T-cell (primary cell): ENCODE data around the gene NDUFA7. TPM values are rescaled to one million over a fixed set of nuclear protein-coding genes. Genes with fewer than 3 reads are reported as not detected.

Source experiments
- ATAC-seq, 4 experiments: fragments of 200-7000 bp in 3 of 4; fragments of 150-1000 bp in 1 of 4; cut with Tn5 transposase; replicated peaks in 1 of 4; 1 replicate in 3 of 4; 2 replicates in 1 of 4; pipeline ENCODE4 v1.10.0; 2021; ENCODE audit warnings: moderate library complexity in 3 of 4, mild to moderate bottlenecking in 2 of 4, moderate number of reproducible peaks in 1 of 4
- CTCF ChIA-PET, 2 donors: fragments of 300-600 bp; sonication (Branson Sonifier 250); formaldehyde crosslinking; loops; one replicate each; lab custom pipeline; 2022; ENCODE audit warnings: antibody characterized with exemption in 2 of 2; lab: Charles Lee
- POLR2A ChIA-PET, 2 donors: fragments of 300-600 bp; sonication (Branson Sonifier 250); formaldehyde crosslinking; loops; one replicate each; lab custom pipeline; 2022; ENCODE audit warnings: antibody characterized with exemption in 2 of 2; lab: Charles Lee
- DNase-seq, 35 experiments: peaks; one replicate each; pipeline versions ENCODE4 v3.0.0 to v3.0.0-alpha.2; 2013 to 2023
- H3K27ac ChIP-seq: one replicate; pipeline ENCODE4 v1.5.1; 2013; ENCODE audit warnings: low read length
- H3K27me3 ChIP-seq, 2 experiments: replicated peaks in 1 of 2; 1 replicate in 1 of 2; 2 replicates in 1 of 2; pipeline versions ENCODE4 v1.6.1 to v1.7.0; 2013; ENCODE audit warnings: low read length in 1 of 2, mixed read lengths in 1 of 2; ENCODE audit not compliant: control insufficient read depth in 2 of 2, insufficient read depth in 2 of 2; ENCODE audit errors: extremely low read depth in 1 of 2
- H3K36me3 ChIP-seq, 2 donors: 1 replicate in 1 of 2; 2 replicates in 1 of 2; pipeline versions ENCODE4 v1.6.1 to v1.7.0; 2013; ENCODE audit warnings: low read length in 1 of 2; ENCODE audit not compliant: control insufficient read depth in 2 of 2, insufficient read depth in 1 of 2; ENCODE audit errors: extremely low read depth in 1 of 2
- H3K4me1 ChIP-seq, 2 experiments: 1 replicate in 1 of 2; 2 replicates in 1 of 2; pipeline versions ENCODE4 v1.6.1 to v1.7.0; 2013; ENCODE audit warnings: low read length in 2 of 2, mixed read lengths in 1 of 2; ENCODE audit not compliant: insufficient read depth in 2 of 2, control insufficient read depth in 1 of 2; ENCODE audit errors: extremely low read depth in 1 of 2
- H3K4me3 ChIP-seq, 2 donors: 1 replicate in 1 of 2; 2 replicates in 1 of 2; pipeline versions ENCODE4 v1.5.1 to v1.7.0; 2013; ENCODE audit warnings: mild to moderate bottlenecking in 2 of 2, low read length in 1 of 2, moderate library complexity in 1 of 2; ENCODE audit not compliant: control insufficient read depth in 1 of 2; ENCODE audit errors: extremely low read depth in 1 of 2
- H3K9me3 ChIP-seq: 2 replicates; pipeline ENCODE4 v1.7.0; 2013
- H3K27ac Mint-ChIP-seq, 2 donors: one replicate each; pipeline ENCODE4 v1.8.0; 2020 to 2021; ENCODE audit warnings: mild to moderate bottlenecking in 2 of 2, mixed read lengths in 2 of 2
- H3K27me3 Mint-ChIP-seq, 2 donors: one replicate each; pipeline ENCODE4 v1.8.0; 2021 to 2022; ENCODE audit warnings: mixed read lengths in 2 of 2
- H3K36me3 Mint-ChIP-seq: one replicate; pipeline ENCODE4 v1.8.0; 2021; ENCODE audit warnings: mixed read lengths
- H3K4me1 Mint-ChIP-seq, 3 donors: one replicate each; pipeline ENCODE4 v1.8.0; 2020 to 2022; ENCODE audit warnings: mixed read lengths in 3 of 3, mild to moderate bottlenecking in 1 of 3
- H3K4me3 Mint-ChIP-seq, 3 donors: one replicate each; pipeline ENCODE4 v1.8.0; 2020 to 2022; ENCODE audit warnings: mild to moderate bottlenecking in 3 of 3, mixed read lengths in 3 of 3, moderate library complexity in 3 of 3
- H3K9me3 Mint-ChIP-seq, 3 donors: one replicate each; pipeline ENCODE4 v1.8.0; 2020 to 2022; ENCODE audit warnings: mixed read lengths in 3 of 3
- WGBS: methylation state at CpG from one replicate; pipeline ENCODE4 v1.1.5; 2013; ENCODE audit warnings: missing lambda C conversion rate; ENCODE audit not compliant: insufficient coverage; 5-methylcytosine and 5-hydroxymethylcytosine counted together
- total RNA-seq, 35 experiments: library from RNA in 6 of 35; stranded (reverse) in 6 of 35; fragments of 120-200 nt in 1 of 35; gene quantifications; one replicate each; pipeline versions ENCODE4 v1.2.1 to v1.2.4 and lab custom pipeline; 2013 to 2026

The NDUFA7 gene
- total RNA-seq, 5 donors from 2014 or later (not counting 1 experiment from before 2014, with no cell fraction given): 24.5 to 44.7 (median 32.8) TPM

DNA sequence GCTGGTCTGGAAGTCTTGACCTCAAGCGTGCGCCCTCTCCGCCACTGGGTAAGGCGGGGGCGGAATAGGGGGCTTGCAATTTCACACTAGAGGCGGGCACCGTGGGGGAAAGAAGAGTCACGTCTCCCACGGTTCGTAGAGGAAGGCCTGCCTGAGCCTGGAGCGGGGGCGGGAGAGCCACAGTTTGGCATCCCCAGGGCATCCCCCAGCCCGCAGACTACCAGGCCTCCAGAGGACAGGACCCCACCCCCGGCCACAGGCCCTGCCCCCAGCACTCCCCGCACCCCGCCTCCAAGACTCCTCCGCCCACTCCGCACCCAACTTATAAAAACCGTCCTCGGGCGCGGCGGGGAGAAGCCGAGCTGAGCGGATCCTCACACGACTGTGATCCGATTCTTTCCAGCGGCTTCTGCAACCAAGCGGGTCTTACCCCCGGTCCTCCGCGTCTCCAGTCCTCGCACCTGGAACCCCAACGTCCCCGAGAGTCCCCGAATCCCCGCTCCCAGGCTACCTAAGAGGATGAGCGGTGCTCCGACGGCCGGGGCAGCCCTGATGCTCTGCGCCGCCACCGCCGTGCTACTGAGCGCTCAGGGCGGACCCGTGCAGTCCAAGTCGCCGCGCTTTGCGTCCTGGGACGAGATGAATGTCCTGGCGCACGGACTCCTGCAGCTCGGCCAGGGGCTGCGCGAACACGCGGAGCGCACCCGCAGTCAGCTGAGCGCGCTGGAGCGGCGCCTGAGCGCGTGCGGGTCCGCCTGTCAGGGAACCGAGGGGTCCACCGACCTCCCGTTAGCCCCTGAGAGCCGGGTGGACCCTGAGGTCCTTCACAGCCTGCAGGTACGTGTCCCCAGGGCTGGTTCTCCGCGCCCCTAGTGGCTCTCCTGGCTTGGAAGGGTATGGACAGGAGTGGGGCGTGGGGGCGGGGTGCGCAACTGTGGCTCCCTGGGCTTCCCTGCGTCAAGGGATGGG is 42.9 kb upstream of the NDUFA7 start, which contains the start of gene ANGPTL4:
Gene ANGPTL4, plus strand, starts transcription at position 353 of the 969 bp plus-strand sequence. Its CDS starts 167 bp downstream, at position 520.
- Histone ChIP-seq H3K36me3 (no peaks in the 10 kb centered on the region), H3K4me1 (peaks cover 2 to 21% of the 10 kb centered on the region in 2 experiments), H3K27me3 (peaks cover 0 to 90% of the 10 kb centered on the region in 2 experiments), H3K4me3 (peak within 1 kb of the TSS; percentile 10 to 52), H3K9me3 (no peaks in the 10 kb centered on the region), H3K27ac (no peak within 1 kb of the TSS)
- WGBS: 3% methylated on average over 67 of the region's 81 CpGs
- Mint-ChIP-seq H3K9me3 (no peaks in the 10 kb centered on the region), H3K27me3 (peaks cover 30 to 56% of the 10 kb centered on the region in 2 donors), H3K4me1 (peaks cover 6 to 15% (median 12%) of the 10 kb centered on the region in 3 donors), H3K27ac (peak within 1 kb of the TSS in 1 of 2 donors; percentile 41), H3K36me3 (no peaks in the 10 kb centered on the region), H3K4me3 (peak within 1 kb of the TSS; percentile 71 to 87 (median 79))
- ChIA-PET CTCF (no interaction called here), POLR2A (no interaction called here)
- ATAC-seq (peak; percentile 76 to 88 (median 84)), DNase-seq (peak in 27 of 35 experiments; percentile 5 to 53 (median 28))

DNA sequence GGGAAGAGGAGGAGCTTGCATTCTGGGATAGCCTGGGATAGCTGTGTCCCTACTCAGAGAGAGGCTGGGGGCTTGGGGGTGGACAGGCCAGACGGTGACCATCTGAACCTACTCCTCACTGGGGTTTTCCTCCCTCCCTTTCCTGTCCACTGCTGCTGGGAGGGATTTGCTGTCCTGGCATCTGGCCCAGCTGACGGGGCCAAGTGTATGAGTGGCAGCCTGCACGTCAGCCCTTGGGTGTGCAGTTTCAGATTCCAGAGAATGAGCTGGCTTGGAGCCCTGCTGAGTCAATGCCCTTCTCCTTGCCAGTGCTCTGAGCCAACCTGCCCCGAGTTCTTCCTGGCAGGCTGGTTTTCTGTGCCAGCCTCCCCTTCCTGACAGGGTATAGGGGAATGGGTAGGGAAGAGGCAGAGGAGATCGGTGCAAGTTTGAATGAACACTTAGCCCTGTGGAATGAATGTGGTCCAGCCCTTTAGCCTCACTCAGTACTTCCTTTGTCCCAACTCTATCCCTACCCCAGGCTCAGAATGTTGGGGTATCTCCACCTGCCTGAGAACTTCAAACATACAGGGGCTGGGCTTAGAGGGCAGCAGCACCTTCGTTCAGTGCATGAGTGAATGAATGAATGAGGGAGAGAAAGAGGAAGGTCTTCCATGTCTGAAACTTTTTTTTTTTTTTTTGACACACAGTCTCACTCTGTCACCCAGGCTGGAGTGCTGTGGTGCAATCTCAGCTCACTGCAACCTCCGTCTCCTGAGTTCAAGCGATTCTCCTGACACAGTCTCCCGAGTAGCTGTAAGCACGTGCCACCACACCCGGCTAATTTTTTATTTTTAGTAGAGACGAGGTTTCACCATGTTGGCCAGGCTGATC is 41.0 kb upstream of the NDUFA7 start:
- Histone ChIP-seq H3K36me3 (no peaks in the 10 kb centered on the region), H3K4me3 (no peak overlapping the region), H3K9me3 (no peaks in the 10 kb centered on the region), H3K4me1 (peaks cover 2 to 18% of the 10 kb centered on the region in 2 experiments), H3K27ac (no peak overlapping the region), H3K27me3 (peaks cover 0 to 74% of the 10 kb centered on the region in 2 experiments)
- DNase-seq: no peak
- Mint-ChIP-seq H3K36me3 (no peaks in the 10 kb centered on the region), H3K4me1 (peaks cover 6 to 12% (median 12%) of the 10 kb centered on the region in 3 donors), H3K9me3 (no peaks in the 10 kb centered on the region), H3K4me3 (peak overlapping the region in 1 of 3 donors; percentile 87), H3K27me3 (peaks cover 21 to 39% of the 10 kb centered on the region in 2 donors), H3K27ac (peak overlapping the region in 1 of 2 donors; percentile 12)
- no peak for ATAC-seq
- POLR2A ChIA-PET: no interaction called here
- 63% methylated on average over 8 of the region's 12 CpGs for WGBS
- CTCF ChIA-PET: no interaction called here

DNA sequence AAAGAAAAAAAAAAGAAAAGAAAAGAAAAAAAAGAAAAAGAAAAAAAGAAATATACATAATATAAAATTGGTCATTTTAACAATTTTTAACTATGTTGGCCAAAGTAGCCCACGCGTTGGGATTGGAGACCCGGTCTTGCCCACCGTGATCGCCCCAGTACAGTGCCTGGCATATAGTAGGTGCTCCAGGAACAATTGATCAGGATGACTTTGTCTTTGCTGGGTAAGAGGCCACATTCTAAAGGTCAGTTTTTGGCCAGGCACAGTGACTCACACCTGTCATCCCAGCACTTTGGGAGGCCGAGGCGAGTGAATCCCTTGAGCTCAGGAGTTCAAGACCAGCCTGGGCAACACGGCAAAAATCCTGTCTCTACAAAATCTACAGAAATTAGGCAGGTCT is 39.0 kb upstream of the NDUFA7 start:
- Mint-ChIP-seq H3K27me3 (peaks cover 12 to 23% of the 10 kb centered on the region in 2 donors), H3K9me3 (no peaks in the 10 kb centered on the region), H3K27ac (no peak overlapping the region), H3K36me3 (no peaks in the 10 kb centered on the region), H3K4me3 (no peak overlapping the region), H3K4me1 (peaks cover 6 to 12% (median 12%) of the 10 kb centered on the region in 3 donors)
- H3K4me1 ChIP-seq: peaks cover 2 to 18% of the 10 kb centered on the region in 2 experiments
- 77% methylated on average over 5 of the region's 8 CpGs for WGBS
- no peak overlapping the region for H3K4me3 ChIP-seq
- H3K27ac ChIP-seq: no peak overlapping the region
- DNase-seq (no peak), ATAC-seq (no peak)
- H3K36me3 ChIP-seq: no peaks in the 10 kb centered on the region
- H3K27me3 ChIP-seq: peaks cover 0 to 58% of the 10 kb centered on the region in 2 experiments
- CTCF ChIA-PET: no interaction called here
- POLR2A ChIA-PET: no interaction called here
- H3K9me3 ChIP-seq: no peaks in the 10 kb centered on the region

DNA sequence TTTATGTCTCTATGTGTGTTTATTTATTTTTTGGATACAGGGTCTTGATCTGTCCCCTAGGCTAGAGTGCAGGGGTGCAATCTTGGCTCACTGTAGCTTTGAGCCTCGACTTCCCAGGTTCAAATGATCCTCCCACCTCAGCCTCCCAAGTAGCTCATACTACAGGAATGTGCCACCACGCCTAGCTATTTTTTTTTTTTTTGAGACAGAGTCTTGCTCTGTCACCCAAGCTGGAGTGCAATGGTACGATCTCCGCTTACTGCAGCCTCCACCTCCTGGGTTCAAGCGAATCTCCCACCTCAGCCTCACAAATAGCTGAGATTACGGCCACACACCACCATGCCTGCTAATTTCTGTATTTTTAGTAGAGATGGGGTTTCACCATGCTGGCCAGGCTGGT is 37.8 kb upstream of the NDUFA7 start:
- no CpG with 5 or more reads among the region's 6 CpGs for WGBS
- Histone ChIP-seq H3K36me3 (no peaks in the 10 kb centered on the region), H3K27me3 (peaks cover 0 to 50% of the 10 kb centered on the region in 2 experiments), H3K4me1 (peaks cover 2 to 13% of the 10 kb centered on the region in 2 experiments), H3K4me3 (no peak overlapping the region), H3K27ac (no peak overlapping the region), H3K9me3 (no peaks in the 10 kb centered on the region)
- Mint-ChIP-seq H3K9me3 (no peaks in the 10 kb centered on the region), H3K27me3 (peaks cover 13 to 17% of the 10 kb centered on the region in 2 donors), H3K36me3 (no peaks in the 10 kb centered on the region), H3K27ac (no peak overlapping the region), H3K4me3 (no peak overlapping the region), H3K4me1 (peaks cover 3 to 12% (median 9%) of the 10 kb centered on the region in 3 donors)
- CTCF ChIA-PET: interaction anchor here in 1 of 2 donors (0.6 kb wide), 1 partner anchor 85 kb away, joined by 7 read pairs; no protein-coding TSS in a partner anchor
- POLR2A ChIA-PET: no interaction called here
- no peak for ATAC-seq
- DNase-seq: no peak

DNA sequence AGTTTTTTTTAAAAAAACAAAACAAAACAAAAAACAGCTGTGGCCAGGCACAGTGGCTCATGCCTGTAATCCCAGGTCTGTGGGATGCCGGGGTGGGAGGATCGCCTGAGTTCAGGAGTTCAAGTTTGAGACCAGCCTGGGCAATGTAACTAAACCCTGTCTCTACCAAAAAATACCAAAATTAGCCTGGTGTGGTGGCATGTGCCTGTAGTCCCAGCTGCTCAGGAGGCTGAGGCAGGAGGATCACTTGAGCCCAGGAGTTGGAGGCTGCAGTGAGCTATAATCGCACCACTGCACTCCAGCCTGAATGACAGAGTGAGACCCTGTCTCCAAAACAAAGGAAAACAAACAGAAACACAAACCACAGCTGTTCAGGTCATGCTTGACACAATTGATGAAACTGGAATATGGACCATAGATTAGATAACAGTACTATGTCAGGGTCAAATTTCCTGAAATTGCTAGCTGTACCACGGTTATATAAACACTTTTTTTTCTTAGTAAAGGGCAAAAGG is 35.9 kb upstream of the NDUFA7 start:
- peaks cover 2 to 5% (median 2%) of the 10 kb centered on the region in 3 donors for H3K4me1 Mint-ChIP-seq

More for the DNA sequence above, 35.9 kb upstream of the NDUFA7 start:
- WGBS: no CpG with 5 or more reads among the region's 4 CpGs
- no peaks in the 10 kb centered on the region for H3K9me3 Mint-ChIP-seq
- Histone ChIP-seq H3K4me3 (no peak overlapping the region), H3K36me3 (no peaks in the 10 kb centered on the region), H3K9me3 (no peaks in the 10 kb centered on the region), H3K27ac (no peak overlapping the region), H3K4me1 (peaks cover 0 to 6% of the 10 kb centered on the region in 2 experiments), H3K27me3 (peaks cover 0 to 51% of the 10 kb centered on the region in 2 experiments)
- peaks cover 10 to 13% of the 10 kb centered on the region in 2 donors for H3K27me3 Mint-ChIP-seq
- H3K36me3 Mint-ChIP-seq: no peaks in the 10 kb centered on the region
- ChIA-PET POLR2A (no interaction called here), CTCF (interaction anchor here in 1 of 2 donors (0.6 kb wide), 1 partner anchor 182 kb away, joined by 4 read pairs; no protein-coding TSS in a partner anchor)
- DNase-seq (no peak), ATAC-seq (no peak)
- H3K27ac Mint-ChIP-seq: no peak overlapping the region
- H3K4me3 Mint-ChIP-seq: no peak overlapping the region
